HG02870 (cell line): Measurements from ENCODE around the gene POLR1G.
A peak's percentile ranks its signal among the peaks of the same experiment; 100 is the strongest.

Experiments used
- ATAC-seq: cut with Tn5 transposase; IDR thresholded peaks from one replicate; pipeline ENCODE4 v1.9.1; 2021; ENCODE audit warnings: mild to moderate bottlenecking, moderate library complexity; ENCODE audit not compliant: unreplicated experiment

Gene POLR1G

DNA sequence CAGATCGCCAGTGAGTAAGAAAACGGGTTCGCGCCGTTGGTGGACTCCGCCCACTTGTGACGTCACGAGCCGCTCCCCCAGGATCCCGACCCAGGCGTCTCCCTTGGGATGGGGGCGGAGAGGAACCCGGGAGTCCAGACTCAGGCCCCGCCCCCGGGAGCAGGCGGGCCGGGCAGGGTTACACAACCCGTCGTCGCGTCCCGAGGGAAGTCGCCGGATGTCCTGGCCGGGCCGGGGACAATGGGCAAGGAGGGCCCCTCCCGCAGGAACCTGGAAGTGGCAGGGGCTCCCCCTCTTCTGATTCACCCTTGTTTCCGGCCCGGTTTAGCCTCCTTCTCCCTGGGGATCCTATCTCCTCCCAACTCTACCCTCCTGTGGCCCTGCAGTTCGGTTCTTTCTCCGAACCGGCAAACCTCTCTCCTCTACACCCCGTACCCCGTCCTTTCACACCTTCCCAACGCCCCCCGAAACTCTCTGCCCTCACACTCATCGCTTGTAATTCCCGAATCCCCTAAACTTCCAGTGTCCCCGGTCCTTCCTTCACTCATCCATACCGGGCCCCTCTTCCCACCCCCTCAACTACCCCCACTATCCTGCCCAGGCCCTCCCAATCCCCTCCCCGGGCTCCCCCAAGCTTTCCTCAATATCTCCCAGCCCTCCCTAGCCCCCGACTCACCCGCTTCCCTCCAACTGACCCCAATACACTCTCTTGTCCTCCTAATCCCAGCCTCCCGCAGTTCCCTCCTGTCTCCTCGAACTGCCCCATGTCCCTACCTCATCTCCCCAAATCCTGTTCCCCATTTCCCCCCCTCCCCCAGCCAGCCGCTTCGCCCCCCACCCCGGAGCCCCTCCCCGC lies 37.2 kb downstream of the POLR1G start:
- no peak for ATAC-seq

DNA sequence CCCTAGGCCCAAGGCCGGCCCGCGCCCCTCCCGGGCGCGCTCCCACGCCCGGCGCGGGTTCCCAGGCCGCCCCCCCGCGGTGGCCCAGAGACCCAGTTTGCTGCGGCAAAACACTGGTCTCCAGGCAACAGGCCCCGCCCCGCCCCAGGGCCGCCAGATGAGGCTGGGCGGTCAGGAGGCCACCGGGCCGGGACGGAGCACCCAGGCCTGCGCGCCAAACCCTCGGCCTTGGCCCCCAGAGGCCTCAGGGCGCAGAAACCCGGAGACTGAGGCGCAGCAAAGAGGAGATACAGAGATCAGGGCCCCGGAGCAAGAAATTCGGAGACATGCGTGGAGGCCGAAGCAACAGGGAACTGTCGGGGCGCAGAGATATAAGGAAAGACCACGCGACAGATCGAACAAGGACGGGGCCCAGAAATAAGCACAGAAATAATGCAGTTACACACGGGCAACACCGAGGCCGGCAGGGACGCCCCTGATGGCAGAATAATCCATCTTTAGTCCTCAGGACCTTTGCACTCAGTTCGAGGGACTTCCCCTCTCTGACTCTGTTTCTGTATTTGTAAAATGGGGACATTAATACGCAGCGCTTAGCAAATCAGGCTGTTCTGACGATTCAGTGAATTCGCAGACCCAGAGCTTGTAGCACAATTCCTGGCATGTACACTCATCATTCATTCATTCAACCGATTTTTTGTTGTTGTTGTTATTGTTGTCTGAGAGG lies 38.0 kb downstream of the POLR1G start:
- peak; percentile 36 for ATAC-seq

- no peak for ATAC-seq
Measured at GRCh38 chr19:45445139-45445538, 38.7 kb downstream of the POLR1G start.

DNA sequence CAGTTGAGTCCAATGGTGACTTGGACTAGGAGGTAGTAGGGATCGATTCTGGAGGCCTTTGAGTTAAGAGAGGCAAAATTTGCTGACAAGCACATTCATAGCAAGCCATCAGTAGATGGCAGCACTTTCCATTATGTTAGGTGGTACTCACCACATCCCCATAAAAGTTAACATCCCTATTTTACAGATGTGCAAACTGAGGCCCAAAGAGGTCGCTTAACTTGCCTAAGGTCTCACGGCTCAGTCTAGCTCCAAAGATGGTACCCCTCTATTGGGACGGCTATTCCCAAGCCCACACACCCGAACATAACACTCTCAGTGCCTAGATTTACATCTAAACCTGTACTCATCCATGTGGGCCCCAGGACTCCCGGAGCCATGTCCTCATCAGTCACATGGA lies 39.9 kb downstream of the POLR1G start:
- ATAC-seq, result no peak

- ATAC-seq, result no peak
Measured at GRCh38 chr19:45446944-45447343, 40.5 kb downstream of the POLR1G start.

- no peak for ATAC-seq
Measured at GRCh38 chr19:45448425-45448756, 41.9 kb downstream of the POLR1G start.

GRCh38 chr19:45448887-45449299 lies 42.4 kb downstream of the POLR1G start:
- ATAC-seq, result no peak

GRCh38 chr19:45450012-45450333 lies 43.5 kb downstream of the POLR1G start:
- ATAC-seq, result no peak

DNA sequence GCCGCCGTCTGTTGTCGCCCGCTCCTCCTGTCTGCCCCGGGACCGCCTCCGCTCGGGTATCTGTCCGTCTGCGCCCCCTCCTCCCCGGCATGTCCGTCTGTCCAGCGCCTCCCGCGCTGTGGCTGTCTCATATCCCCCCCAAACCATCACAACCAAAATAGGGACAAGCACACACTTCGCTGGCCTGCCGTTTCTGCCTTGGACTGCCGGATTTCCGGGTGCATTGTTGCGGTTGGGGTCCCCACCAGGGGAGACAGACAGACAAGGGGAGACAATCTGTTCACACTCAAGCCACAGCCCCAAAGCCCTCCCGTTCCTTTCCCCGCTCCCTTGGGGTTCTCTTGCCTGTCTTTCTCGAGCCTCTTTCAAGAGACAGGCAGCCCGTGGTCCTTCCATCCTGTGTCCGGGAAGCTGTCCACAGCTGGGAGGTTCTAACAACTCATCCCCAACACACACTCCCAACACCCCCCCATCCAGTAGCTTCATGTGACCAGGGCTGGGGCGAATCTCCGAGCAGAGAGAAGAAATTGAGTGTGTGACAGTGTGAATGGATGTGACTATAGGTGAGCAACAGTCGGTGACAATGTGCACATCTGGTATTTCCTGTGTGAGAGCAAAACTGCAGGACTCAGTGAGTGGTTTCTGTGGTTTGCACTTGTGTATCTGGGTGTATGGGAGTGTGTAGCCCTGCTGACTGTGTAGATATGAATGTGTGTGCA lies 44.8 kb downstream of the POLR1G start:
- peak; percentile 12 for ATAC-seq

- ATAC-seq, result no peak
Measured at GRCh38 chr19:45451850-45452387, 45.5 kb downstream of the POLR1G start.

DNA sequence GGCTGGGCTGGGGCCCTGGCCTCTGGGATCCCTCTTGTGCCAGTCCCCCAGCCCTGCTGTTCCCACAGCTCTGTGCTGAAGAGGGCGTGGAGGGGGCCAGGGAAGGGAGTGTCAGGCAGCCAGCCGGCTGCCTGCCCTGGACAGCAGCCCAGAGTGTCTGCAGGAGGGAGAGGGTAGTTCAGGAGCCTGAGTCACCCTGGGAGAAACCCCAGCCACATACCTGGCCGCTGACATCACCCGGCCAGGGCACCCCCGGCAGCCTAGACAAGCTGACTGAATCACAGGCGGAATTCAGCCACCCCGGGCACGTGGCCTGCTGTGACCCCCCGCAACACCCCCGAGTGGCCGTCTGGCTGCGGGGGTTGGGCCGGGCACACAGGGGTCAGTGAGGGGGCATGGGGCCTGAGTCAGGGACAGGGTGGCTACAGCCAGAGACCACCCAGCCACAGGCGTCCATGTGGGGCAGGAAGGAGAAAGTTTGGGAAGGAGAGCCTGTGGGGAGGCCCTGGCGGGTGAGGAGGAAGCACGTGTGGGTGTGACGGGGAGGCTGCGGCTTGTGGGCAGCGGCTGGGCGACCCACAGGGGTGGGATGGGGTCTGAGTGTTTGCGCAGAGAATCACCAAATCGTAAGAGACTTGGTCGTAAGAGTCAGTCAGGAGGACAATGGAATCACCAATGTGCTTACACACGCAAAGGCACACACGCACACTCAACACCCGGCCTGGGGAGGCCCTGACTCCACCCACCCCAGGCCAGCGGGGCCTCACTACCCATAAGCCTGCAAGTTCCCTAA lies 49.5 kb downstream of the POLR1G start:
- ATAC-seq, result no peak

DNA sequence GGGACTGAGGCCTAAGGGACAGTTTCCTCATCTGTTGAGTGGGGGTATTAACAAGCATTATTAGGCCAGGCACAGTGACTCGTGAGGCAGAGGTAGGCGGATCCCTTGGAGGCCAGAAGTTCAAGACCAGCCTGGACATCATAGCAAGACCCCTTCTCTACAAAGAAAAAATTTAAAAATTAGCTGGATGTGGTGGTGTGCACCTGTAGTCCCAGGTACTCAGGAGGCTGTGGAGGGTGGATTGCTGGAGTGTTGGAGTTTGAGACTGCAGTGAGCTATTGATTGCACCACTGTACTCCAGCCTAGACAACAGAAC lies 50.0 kb downstream of the POLR1G start:
- ATAC-seq, result no peak

DNA sequence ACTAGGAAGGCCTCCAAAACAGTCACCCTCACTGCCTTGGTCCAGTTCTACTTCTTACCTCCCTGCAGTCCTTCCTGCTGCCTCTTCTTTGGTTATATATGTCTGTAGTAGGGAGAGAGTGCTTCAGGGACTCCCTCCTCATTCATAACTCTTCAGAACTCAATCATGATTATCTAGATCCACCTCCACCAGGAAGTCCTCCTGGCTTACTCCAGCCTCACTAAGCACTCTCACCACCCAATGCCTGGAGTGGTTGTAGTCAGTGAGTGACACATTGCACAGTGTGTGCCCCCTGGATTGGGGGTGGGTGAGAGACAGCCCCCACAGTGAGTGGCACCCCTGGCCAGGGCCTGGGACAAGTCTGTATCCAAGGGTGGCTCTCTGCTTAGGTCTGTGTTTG lies 51.3 kb downstream of the POLR1G start:
- ATAC-seq, result no peak
